Measurements from ENCODE around the gene ICA1.

GRCh38 chr7:8208816-8209215, 53.2 kb downstream of the ICA1 start:
- TF ChIP-seq POLR2A (IDR thresholded peaks at IDR 0.05; ENCODE audit: low read length) (no peak), JUN (IDR thresholded peaks at IDR 0.05) (no peak), POLR2AphosphoS2 (conservative IDR thresholded peaks at IDR 0.05; ENCODE audit: low read length) (no peak), TFCP2L1 (CRISPR knock-in tag; IDR thresholded peaks at IDR 0.05) (no peak), RAD21 (conservative IDR thresholded peaks at IDR 0.05 in 1 of 2, IDR thresholded peaks at IDR 0.05 in 1 of 2) (no peak), CEBPB (IDR thresholded peaks at IDR 0.05) (no peak), SMC3 (IDR thresholded peaks at IDR 0.05) (no peak), BHLHE40 (IDR thresholded peaks at IDR 0.05; ENCODE audit: low read depth, low read length) (no peak)
- TF ChIP-seq, protein P1, sequence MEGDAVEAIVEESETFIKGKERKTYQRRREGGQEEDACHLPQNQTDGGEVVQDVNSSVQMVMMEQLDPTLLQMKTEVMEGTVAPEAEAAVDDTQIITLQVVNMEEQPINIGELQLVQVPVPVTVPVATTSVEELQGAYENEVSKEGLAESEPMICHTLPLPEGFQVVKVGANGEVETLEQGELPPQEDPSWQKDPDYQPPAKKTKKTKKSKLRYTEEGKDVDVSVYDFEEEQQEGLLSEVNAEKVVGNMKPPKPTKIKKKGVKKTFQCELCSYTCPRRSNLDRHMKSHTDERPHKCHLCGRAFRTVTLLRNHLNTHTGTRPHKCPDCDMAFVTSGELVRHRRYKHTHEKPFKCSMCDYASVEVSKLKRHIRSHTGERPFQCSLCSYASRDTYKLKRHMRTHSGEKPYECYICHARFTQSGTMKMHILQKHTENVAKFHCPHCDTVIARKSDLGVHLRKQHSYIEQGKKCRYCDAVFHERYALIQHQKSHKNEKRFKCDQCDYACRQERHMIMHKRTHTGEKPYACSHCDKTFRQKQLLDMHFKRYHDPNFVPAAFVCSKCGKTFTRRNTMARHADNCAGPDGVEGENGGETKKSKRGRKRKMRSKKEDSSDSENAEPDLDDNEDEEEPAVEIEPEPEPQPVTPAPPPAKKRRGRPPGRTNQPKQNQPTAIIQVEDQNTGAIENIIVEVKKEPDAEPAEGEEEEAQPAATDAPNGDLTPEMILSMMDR (IDR thresholded peaks at IDR 0.05) = no peak
- TF ChIP-seq, protein P2, sequence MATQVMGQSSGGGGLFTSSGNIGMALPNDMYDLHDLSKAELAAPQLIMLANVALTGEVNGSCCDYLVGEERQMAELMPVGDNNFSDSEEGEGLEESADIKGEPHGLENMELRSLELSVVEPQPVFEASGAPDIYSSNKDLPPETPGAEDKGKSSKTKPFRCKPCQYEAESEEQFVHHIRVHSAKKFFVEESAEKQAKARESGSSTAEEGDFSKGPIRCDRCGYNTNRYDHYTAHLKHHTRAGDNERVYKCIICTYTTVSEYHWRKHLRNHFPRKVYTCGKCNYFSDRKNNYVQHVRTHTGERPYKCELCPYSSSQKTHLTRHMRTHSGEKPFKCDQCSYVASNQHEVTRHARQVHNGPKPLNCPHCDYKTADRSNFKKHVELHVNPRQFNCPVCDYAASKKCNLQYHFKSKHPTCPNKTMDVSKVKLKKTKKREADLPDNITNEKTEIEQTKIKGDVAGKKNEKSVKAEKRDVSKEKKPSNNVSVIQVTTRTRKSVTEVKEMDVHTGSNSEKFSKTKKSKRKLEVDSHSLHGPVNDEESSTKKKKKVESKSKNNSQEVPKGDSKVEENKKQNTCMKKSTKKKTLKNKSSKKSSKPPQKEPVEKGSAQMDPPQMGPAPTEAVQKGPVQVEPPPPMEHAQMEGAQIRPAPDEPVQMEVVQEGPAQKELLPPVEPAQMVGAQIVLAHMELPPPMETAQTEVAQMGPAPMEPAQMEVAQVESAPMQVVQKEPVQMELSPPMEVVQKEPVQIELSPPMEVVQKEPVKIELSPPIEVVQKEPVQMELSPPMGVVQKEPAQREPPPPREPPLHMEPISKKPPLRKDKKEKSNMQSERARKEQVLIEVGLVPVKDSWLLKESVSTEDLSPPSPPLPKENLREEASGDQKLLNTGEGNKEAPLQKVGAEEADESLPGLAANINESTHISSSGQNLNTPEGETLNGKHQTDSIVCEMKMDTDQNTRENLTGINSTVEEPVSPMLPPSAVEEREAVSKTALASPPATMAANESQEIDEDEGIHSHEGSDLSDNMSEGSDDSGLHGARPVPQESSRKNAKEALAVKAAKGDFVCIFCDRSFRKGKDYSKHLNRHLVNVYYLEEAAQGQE (IDR thresholded peaks at IDR 0.05) = no peak
